Suppressor macrophage (primary cell): Measurements from ENCODE around the gene DIPK1C.

Source experiments
- DNase-seq, 4 experiments: peaks; one replicate each; pipeline ENCODE4 v3.0.0-alpha.2; 2020 to 2022

DIPK1C gene

GRCh38 chr18:74482697-74483096, 25.6 kb upstream of the DIPK1C start:
- no peak for DNase-seq

- peak in 2 of 4 experiments; percentile 14 to 16 for DNase-seq
Observed at GRCh38 chr18:74480149-74480651, 23.1 kb upstream of the DIPK1C start.

- DNase-seq = peak; percentile 61 to 81 (median 72)
Observed at GRCh38 chr18:74479486-74480148, 22.5 kb upstream of the DIPK1C start.

GRCh38 chr18:74478880-74479279, 21.8 kb upstream of the DIPK1C start:
- DNase-seq = peak in 3 of 4 experiments; percentile 47 to 66 (median 58)

GRCh38 chr18:74478316-74478715, 21.2 kb upstream of the DIPK1C start:
- no peak for DNase-seq

- DNase-seq = peak in 3 of 4 experiments; percentile 33 to 61 (median 41)
Observed at GRCh38 chr18:74477771-74478170, 20.7 kb upstream of the DIPK1C start.

GRCh38 chr18:74476140-74476539, 19.0 kb upstream of the DIPK1C start:
- no peak for DNase-seq

- no peak for DNase-seq
Observed at GRCh38 chr18:74473976-74474640, 17.0 kb upstream of the DIPK1C start.

- no peak for DNase-seq
Observed at GRCh38 chr18:74472312-74472711, 15.2 kb upstream of the DIPK1C start.

GRCh38 chr18:74468547-74469061, 11.5 kb upstream of the DIPK1C start:
- no peak for DNase-seq

GRCh38 chr18:74465775-74466174, 8.7 kb upstream of the DIPK1C start:
- no peak for DNase-seq

GRCh38 chr18:74463983-74464382, 6.9 kb upstream of the DIPK1C start:
- no peak for DNase-seq

- DNase-seq = no peak
Observed at GRCh38 chr18:74463254-74463653, 6.1 kb upstream of the DIPK1C start.

GRCh38 chr18:74460825-74461224, 3.7 kb upstream of the DIPK1C start:
- no peak for DNase-seq

GRCh38 chr18:74459889-74460288, 2.8 kb upstream of the DIPK1C start:
- DNase-seq = no peak

GRCh38 chr18:74457725-74458421, 765 bp upstream of the DIPK1C start:
- DNase-seq = no peak

GRCh38 chr18:74456349-74457042, 612 bp downstream of the DIPK1C start:
- no peak for DNase-seq

GRCh38 chr18:74456017-74456348, 1.1 kb downstream of the DIPK1C start:
- peak in 2 of 4 experiments; percentile 17 to 31 for DNase-seq

- DNase-seq = no peak
Observed at GRCh38 chr18:74455386-74455785, 1.7 kb downstream of the DIPK1C start.

GRCh38 chr18:74454279-74454751, 2.8 kb downstream of the DIPK1C start:
- DNase-seq = no peak

- DNase-seq = no peak
Observed at GRCh38 chr18:74453642-74454198, 3.4 kb downstream of the DIPK1C start.

- DNase-seq = no peak
Observed at GRCh38 chr18:74453016-74453566, 4.0 kb downstream of the DIPK1C start.
